Medulla oblongata (tissue), 1 donor: ENCODE results near the gene C1orf87.
A peak's percentile ranks its signal among the peaks of the same experiment; 100 is the strongest.

Experiments
- DNase-seq: peaks from one replicate; pipeline ENCODE4 v3.0.0-alpha.2; 2015; ENCODE audit errors: extremely low spot score

C1orf87 gene

DNA sequence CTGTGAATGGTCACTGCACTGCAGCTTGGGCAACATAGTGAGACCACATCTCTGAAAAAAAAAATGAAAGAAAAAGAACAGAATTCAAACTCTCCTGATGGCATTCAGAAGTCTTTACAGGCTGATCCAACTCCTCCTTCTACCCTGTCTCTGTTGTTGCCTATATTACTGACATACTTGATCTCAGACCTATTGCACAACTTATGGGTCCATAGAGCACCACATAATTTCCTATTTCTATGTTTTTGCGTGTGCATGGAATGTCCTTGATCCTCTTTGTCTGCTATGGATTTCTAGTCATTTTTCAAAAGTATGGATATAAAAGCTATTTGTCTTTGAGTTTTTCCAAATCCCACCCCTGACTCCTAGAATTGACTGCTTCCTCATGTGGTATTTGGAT lies 124.6 kb downstream of the C1orf87 start:
- no peak for DNase-seq

GRCh38 chr1:59947047-59947938 lies 126.3 kb downstream of the C1orf87 start:
- peak; percentile 86 for DNase-seq

DNA sequence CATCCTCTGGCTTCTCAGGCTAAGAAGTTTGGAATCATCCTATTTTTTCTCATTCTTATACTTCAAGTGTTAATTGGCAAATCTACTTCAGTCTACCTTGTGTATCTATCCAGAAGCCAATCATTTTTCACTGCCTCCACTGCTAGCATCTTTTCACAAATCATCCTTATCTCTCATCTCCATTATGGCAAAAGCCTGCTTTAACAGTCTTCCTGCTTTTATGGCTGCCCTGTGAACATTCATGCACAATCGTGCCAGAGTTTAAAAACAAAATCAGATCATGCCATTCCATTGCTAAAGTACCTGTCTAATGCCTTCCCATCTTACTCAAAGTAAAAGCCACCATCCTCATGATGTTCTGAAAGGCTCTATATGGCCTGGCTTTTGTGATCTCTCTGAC lies 127.8 kb downstream of the C1orf87 start:
- DNase-seq: no peak
